ENCODE measurements around the gene OPALIN.

Gene OPALIN

GRCh38 chr10:96406091-96406490, 47.3 kb upstream of the OPALIN start:
- Histone ChIP-seq H3K79me2 (ENCODE audit: insufficient read depth, low read length) (no peaks in the 10 kb centered on the region), H3K9ac (ENCODE audit: low read length) (no peak overlapping the region), H3K4me3 (ENCODE audit: low read depth, low read length, poor library complexity, severe bottlenecking) (no peak overlapping the region), H2AFZ (ENCODE audit: low read length) (no peak overlapping the region), H3F3A (ENCODE audit: insufficient read depth, low read length) (no peaks in the 10 kb centered on the region), H3K4me1 (ENCODE audit: insufficient read depth, low read length, severe bottlenecking) (no peaks in the 10 kb centered on the region), H3K4me2 (ENCODE audit: low read length) (no peak overlapping the region), H3K9me3 (ENCODE audit: low read length) (no peaks in the 10 kb centered on the region), H3K27ac (ENCODE audit: low read depth, low read length, poor library complexity, severe bottlenecking) (no peak overlapping the region), H3K27me3 (ENCODE audit: insufficient read depth, low read length) (no peaks in the 10 kb centered on the region), H4K20me1 (ENCODE audit: insufficient read depth, low read length) (no peaks in the 10 kb centered on the region), H3K36me3 (ENCODE audit: insufficient read depth, low read length) (no peaks in the 10 kb centered on the region), H3K9me2 (ENCODE audit: low read depth, low read length) (no peaks in the 10 kb centered on the region)
- TF ChIP-seq, protein P1, sequence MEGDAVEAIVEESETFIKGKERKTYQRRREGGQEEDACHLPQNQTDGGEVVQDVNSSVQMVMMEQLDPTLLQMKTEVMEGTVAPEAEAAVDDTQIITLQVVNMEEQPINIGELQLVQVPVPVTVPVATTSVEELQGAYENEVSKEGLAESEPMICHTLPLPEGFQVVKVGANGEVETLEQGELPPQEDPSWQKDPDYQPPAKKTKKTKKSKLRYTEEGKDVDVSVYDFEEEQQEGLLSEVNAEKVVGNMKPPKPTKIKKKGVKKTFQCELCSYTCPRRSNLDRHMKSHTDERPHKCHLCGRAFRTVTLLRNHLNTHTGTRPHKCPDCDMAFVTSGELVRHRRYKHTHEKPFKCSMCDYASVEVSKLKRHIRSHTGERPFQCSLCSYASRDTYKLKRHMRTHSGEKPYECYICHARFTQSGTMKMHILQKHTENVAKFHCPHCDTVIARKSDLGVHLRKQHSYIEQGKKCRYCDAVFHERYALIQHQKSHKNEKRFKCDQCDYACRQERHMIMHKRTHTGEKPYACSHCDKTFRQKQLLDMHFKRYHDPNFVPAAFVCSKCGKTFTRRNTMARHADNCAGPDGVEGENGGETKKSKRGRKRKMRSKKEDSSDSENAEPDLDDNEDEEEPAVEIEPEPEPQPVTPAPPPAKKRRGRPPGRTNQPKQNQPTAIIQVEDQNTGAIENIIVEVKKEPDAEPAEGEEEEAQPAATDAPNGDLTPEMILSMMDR (IDR thresholded peaks at IDR 0.05; ENCODE audit: low read length), result no peak
- no peak for TF ChIP-seq EZH2 (IDR thresholded peaks at IDR 0.05; ENCODE audit: borderline replicate concordance, low read length)

GRCh38 chr10:96402417-96403305, 43.9 kb upstream of the OPALIN start:
- no peaks in the 10 kb centered on the region for H3F3A ChIP-seq (ENCODE audit: insufficient read depth, low read length)
- H3K9ac ChIP-seq (ENCODE audit: low read length), result no peak overlapping the region
- no peak overlapping the region for H3K27ac ChIP-seq (ENCODE audit: low read depth, low read length, poor library complexity, severe bottlenecking)
- no peaks in the 10 kb centered on the region for H3K9me2 ChIP-seq (ENCODE audit: low read depth, low read length)
- no peaks in the 10 kb centered on the region for H3K4me1 ChIP-seq (ENCODE audit: insufficient read depth, low read length, severe bottlenecking)
- no peak overlapping the region for H2AFZ ChIP-seq (ENCODE audit: low read length)
- no peaks in the 10 kb centered on the region for H3K9me3 ChIP-seq (ENCODE audit: low read length)
- TF ChIP-seq, protein P1 (IDR thresholded peaks at IDR 0.05; ENCODE audit: low read length), result no peak
- no peak for TF ChIP-seq EZH2 (IDR thresholded peaks at IDR 0.05; ENCODE audit: borderline replicate concordance, low read length)
- no peaks in the 10 kb centered on the region for H3K79me2 ChIP-seq (ENCODE audit: insufficient read depth, low read length)
- H4K20me1 ChIP-seq (ENCODE audit: insufficient read depth, low read length), result no peaks in the 10 kb centered on the region
- no peaks in the 10 kb centered on the region for H3K36me3 ChIP-seq (ENCODE audit: insufficient read depth, low read length)
- H3K27me3 ChIP-seq (ENCODE audit: insufficient read depth, low read length), result no peaks in the 10 kb centered on the region
- no peak overlapping the region for H3K4me2 ChIP-seq (ENCODE audit: low read length)
- no peak overlapping the region for H3K4me3 ChIP-seq (ENCODE audit: low read depth, low read length, poor library complexity, severe bottlenecking)

- H3K4me3 ChIP-seq (ENCODE audit: low read depth, low read length, poor library complexity, severe bottlenecking), result no peak overlapping the region
- H3K9ac ChIP-seq (ENCODE audit: low read length), result no peak overlapping the region
- no peaks in the 10 kb centered on the region for H3K9me3 ChIP-seq (ENCODE audit: low read length)
- TF ChIP-seq, protein P1 (IDR thresholded peaks at IDR 0.05; ENCODE audit: low read length), result no peak
- TF ChIP-seq EZH2 (IDR thresholded peaks at IDR 0.05; ENCODE audit: borderline replicate concordance, low read length), result no peak
- no peak overlapping the region for H3K4me2 ChIP-seq (ENCODE audit: low read length)
- no peaks in the 10 kb centered on the region for H3F3A ChIP-seq (ENCODE audit: insufficient read depth, low read length)
- no peaks in the 10 kb centered on the region for H3K36me3 ChIP-seq (ENCODE audit: insufficient read depth, low read length)
- H3K27ac ChIP-seq (ENCODE audit: low read depth, low read length, poor library complexity, severe bottlenecking), result no peak overlapping the region
- H3K4me1 ChIP-seq (ENCODE audit: insufficient read depth, low read length, severe bottlenecking), result peaks cover 3% of the 10 kb centered on the region
- H3K27me3 ChIP-seq (ENCODE audit: insufficient read depth, low read length), result no peaks in the 10 kb centered on the region
- no peaks in the 10 kb centered on the region for H3K79me2 ChIP-seq (ENCODE audit: insufficient read depth, low read length)
- H2AFZ ChIP-seq (ENCODE audit: low read length), result no peak overlapping the region
- no peaks in the 10 kb centered on the region for H4K20me1 ChIP-seq (ENCODE audit: insufficient read depth, low read length)
- H3K9me2 ChIP-seq (ENCODE audit: low read depth, low read length), result no peaks in the 10 kb centered on the region
Measured at GRCh38 chr10:96401036-96401435, 42.2 kb upstream of the OPALIN start.
